ENCODE measurements around the gene BRSK2. TPM values are rescaled to one million over a fixed set of nuclear protein-coding genes. Genes with fewer than 3 reads are reported as not detected.

Gene BRSK2
- total and polyA plus RNA-seq, 4 donors = 14.1 to 106 (median 56.8) TPM

DNA sequence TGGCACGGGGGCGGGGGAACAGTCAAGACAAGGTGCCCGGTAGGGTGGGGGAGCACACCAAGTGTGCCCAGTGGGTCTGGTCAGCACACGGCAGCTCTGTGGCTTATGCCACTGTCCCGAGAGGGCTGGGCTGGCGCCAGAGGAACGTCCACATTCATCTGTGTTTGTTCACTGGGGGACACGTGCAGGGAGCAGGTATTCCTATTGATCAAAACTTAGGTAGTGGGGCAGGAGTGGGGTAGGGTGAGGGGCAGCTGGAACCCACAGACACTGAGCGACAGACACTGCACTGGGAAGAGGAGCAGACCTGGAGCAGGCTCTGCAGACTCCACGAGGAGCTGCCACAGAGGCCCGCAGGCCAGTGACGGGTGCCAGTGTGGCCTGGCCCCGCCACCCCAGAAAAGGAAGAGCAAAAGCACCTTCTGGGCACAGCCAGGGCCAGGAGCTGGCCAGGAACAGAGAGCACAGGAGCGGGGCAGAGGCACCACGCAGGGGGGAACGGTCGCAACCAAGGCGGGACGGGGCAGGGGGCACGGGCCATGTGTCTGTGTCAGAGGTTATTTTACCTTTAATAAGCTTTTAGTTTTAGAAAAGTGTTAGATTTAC lies 98.9 kb downstream of the BRSK2 start:
- Histone ChIP-seq H3K4me3 (ENCODE audit: low read depth, low read length) (no peak overlapping the region), H3K36me3 (ENCODE audit: control insufficient read depth, insufficient read depth, low read length) (peaks cover 40% of the 10 kb centered on the region), H3K27me3 (ENCODE audit: control insufficient read depth, insufficient read depth, low read length) (no peaks in the 10 kb centered on the region), H3K27ac (ENCODE audit: low read depth, low read length) (no peak overlapping the region), H3K9me3 (ENCODE audit: control insufficient read depth, insufficient read depth, low read length) (no peaks in the 10 kb centered on the region), H3K4me1 (ENCODE audit: control insufficient read depth, insufficient read depth, low read length) (peaks cover 60% of the 10 kb centered on the region)
- 89% methylated on average over 14 of the region's 20 CpGs for WGBS (ENCODE audit: insufficient coverage)
- DNase-seq (ENCODE audit: low read depth in 4 of 6, low spot score in 6 of 6) = no peak

DNA sequence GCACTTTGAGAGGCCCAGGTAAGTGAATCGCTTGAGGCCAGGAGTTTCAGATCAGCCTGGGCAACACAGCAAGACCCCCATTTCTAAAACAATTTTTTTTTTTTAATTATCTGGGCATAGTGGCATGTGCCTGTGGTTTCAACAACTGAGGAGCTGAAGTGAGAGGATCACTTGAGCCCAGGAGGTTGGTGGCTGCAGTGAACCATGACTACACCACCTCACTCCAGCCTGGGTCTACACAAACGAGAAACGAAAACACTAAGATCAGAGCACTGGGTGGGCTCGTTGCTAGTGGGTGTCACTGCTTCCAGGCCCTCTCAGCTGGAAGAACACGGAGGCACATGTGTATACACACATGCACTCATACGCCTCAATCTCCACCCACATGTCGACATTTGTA lies 100.9 kb downstream of the BRSK2 start:
- Histone ChIP-seq H3K27ac (ENCODE audit: low read depth, low read length) (no peak overlapping the region), H3K4me1 (ENCODE audit: control insufficient read depth, insufficient read depth, low read length) (peaks cover 41% of the 10 kb centered on the region), H3K9me3 (ENCODE audit: control insufficient read depth, insufficient read depth, low read length) (peaks cover under 1% of the 10 kb centered on the region), H3K4me3 (ENCODE audit: low read depth, low read length) (no peak overlapping the region), H3K36me3 (ENCODE audit: control insufficient read depth, insufficient read depth, low read length) (peaks cover 22% of the 10 kb centered on the region), H3K27me3 (ENCODE audit: control insufficient read depth, insufficient read depth, low read length) (no peaks in the 10 kb centered on the region)
- WGBS (ENCODE audit: insufficient coverage) = 67% methylated on average over 6 of the region's 7 CpGs
- DNase-seq (ENCODE audit: low read depth in 4 of 6, low spot score in 6 of 6) = no peak

DNA sequence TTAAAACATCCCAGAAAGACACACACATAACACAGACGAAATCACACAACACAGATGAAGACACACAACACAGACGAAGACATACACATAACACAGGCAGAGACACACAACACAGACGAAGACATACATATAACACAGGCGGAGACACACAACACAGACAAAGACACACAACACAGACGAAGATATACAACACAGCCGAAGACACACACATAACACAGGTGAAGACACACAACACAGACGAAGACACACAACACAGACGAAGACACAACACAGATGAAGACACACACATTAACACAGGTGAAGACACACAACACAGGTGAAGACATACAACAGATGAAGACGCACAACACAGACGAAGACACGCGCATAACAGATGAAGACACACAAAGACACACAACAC lies 101.6 kb downstream of the BRSK2 start:
- H3K27ac ChIP-seq (ENCODE audit: low read depth, low read length) = no peak overlapping the region
- H3K36me3 ChIP-seq (ENCODE audit: control insufficient read depth, insufficient read depth, low read length) = peaks cover 15% of the 10 kb centered on the region
- H3K4me3 ChIP-seq (ENCODE audit: low read depth, low read length) = no peak overlapping the region
- H3K9me3 ChIP-seq (ENCODE audit: control insufficient read depth, insufficient read depth, low read length) = peaks cover 3% of the 10 kb centered on the region
- no peaks in the 10 kb centered on the region for H3K27me3 ChIP-seq (ENCODE audit: control insufficient read depth, insufficient read depth, low read length)
- no peak for DNase-seq (ENCODE audit: low read depth in 4 of 6, low spot score in 6 of 6)
- 92% methylated on average over 10 of the region's 12 CpGs for WGBS (ENCODE audit: insufficient coverage)
- peaks cover 33% of the 10 kb centered on the region for H3K4me1 ChIP-seq (ENCODE audit: control insufficient read depth, insufficient read depth, low read length)

DNA sequence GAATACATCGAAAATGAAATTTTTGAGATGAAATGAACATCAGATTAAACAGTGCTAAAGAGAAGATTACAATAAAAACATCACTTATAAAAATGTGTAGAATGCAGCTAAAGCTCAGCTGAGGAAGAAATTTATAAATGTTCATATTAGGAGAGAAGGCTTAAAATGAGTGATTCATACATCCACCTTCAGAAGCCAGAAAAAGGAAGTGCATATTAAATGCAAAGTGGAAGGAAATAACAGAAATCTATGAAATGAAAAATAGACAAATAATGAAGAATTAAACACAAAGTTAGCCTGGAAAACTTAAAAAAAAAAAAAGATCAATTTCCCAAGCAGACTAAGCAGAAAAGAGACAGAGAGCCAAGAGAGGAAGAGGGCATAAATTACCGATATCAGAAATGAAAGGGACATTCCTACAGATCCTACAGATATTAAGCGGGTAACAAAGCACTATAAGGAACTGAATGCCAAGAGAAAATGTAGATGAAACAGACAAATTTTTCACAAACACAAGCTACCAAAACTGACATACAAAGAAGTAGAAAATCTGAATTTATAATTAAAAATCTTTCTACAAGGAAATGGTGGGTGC lies 104.0 kb downstream of the BRSK2 start:
- Histone ChIP-seq H3K36me3 (ENCODE audit: control insufficient read depth, insufficient read depth, low read length) (peaks cover 2% of the 10 kb centered on the region), H3K27ac (ENCODE audit: low read depth, low read length) (no peak overlapping the region), H3K9me3 (ENCODE audit: control insufficient read depth, insufficient read depth, low read length) (peaks cover 3% of the 10 kb centered on the region), H3K4me1 (ENCODE audit: control insufficient read depth, insufficient read depth, low read length) (peaks cover 17% of the 10 kb centered on the region), H3K27me3 (ENCODE audit: control insufficient read depth, insufficient read depth, low read length) (no peaks in the 10 kb centered on the region), H3K4me3 (ENCODE audit: low read depth, low read length) (no peak overlapping the region)
- no CpG with 5 or more reads among the region's 3 CpGs for WGBS (ENCODE audit: insufficient coverage)
- DNase-seq (ENCODE audit: low read depth in 4 of 6, low spot score in 6 of 6) = no peak

DNA sequence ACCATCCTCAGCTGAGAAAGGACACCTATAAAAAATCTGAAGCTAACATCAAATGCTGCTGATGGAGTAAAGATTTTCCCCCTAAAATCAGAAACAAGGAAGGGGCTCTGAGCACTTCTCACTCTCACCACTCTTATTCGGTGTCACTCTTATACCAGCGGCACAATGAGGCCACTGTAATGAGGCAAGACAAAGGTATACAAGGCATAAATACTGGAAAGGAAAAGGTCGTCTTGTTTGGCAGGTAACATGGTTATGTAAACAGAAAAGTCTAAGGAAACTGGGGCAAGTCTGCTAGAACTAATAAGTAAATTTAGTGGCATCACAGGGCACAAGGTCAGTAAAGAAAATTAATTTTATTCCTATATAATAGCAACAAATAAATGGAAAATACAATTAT lies 104.9 kb downstream of the BRSK2 start:
- H3K4me3 ChIP-seq (ENCODE audit: low read depth, low read length) = no peak overlapping the region
- no CpG with 5 or more reads among the region's 3 CpGs for WGBS (ENCODE audit: insufficient coverage)
- H3K36me3 ChIP-seq (ENCODE audit: control insufficient read depth, insufficient read depth, low read length) = peaks cover 6% of the 10 kb centered on the region
- DNase-seq (ENCODE audit: low read depth in 4 of 6, low spot score in 6 of 6) = no peak
- no peak overlapping the region for H3K27ac ChIP-seq (ENCODE audit: low read depth, low read length)
- peaks cover 3% of the 10 kb centered on the region for H3K9me3 ChIP-seq (ENCODE audit: control insufficient read depth, insufficient read depth, low read length)
- peaks cover 8% of the 10 kb centered on the region for H3K4me1 ChIP-seq (ENCODE audit: control insufficient read depth, insufficient read depth, low read length)
- no peaks in the 10 kb centered on the region for H3K27me3 ChIP-seq (ENCODE audit: control insufficient read depth, insufficient read depth, low read length)

DNA sequence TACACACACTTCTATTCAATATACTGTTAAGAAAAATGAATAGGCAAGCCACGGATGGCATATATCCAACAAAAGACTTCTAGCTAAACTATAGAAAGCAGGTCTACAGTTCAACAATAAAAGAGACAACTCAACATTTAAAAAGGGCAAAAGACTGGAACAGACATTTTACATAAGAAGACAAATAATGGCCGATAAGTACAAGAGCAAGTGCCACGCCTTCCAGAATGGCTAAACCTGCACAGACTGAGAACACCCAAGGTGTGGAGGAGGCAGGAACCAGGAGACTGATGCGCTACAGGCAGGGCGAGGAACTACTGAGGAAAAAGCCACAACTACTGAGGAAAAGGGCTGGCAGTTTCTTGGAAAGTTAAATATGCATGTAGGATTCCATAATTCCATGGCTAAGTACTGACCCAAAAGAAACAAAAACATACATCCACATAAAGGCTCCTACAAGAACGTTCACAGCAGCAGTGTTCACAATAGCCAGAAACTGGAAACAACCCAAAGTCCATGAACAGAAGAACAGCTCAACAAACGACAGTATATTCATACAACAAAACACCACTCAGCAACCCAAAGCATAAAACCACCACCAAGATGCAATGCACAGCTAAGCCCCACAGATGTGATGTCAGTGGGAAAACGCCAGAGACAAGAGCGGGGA lies 106.5 kb downstream of the BRSK2 start:
- DNase-seq (ENCODE audit: low read depth in 4 of 6, low spot score in 6 of 6) = no peak
- WGBS (ENCODE audit: insufficient coverage) = 84% methylated on average over 4 of the region's 9 CpGs
- peaks cover 12% of the 10 kb centered on the region for H3K36me3 ChIP-seq (ENCODE audit: control insufficient read depth, insufficient read depth, low read length)
- H3K27me3 ChIP-seq (ENCODE audit: control insufficient read depth, insufficient read depth, low read length) = no peaks in the 10 kb centered on the region
- H3K27ac ChIP-seq (ENCODE audit: low read depth, low read length) = no peak overlapping the region
- peaks cover 3% of the 10 kb centered on the region for H3K9me3 ChIP-seq (ENCODE audit: control insufficient read depth, insufficient read depth, low read length)
- H3K4me3 ChIP-seq (ENCODE audit: low read depth, low read length) = no peak overlapping the region
- H3K4me1 ChIP-seq (ENCODE audit: control insufficient read depth, insufficient read depth, low read length) = peaks cover 14% of the 10 kb centered on the region

DNA sequence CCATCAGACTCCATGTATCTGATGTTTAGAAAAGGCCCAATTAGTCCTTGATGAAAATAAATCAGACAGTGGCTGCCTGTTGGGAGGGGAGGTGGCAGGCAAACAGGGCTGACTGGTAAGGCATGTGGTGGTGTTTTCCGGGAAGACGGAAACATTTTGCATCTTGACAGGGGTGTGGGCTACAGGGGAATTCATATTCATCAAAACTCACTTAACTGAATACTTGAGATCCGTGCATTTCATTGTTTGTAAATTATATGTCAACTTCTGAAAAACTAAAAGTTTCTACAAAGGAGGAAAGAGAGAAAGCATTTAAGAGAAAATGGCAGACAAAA lies 107.0 kb downstream of the BRSK2 start:
- DNase-seq (ENCODE audit: low read depth in 4 of 6, low spot score in 6 of 6) = no peak
- no peak overlapping the region for H3K4me3 ChIP-seq (ENCODE audit: low read depth, low read length)
- H3K9me3 ChIP-seq (ENCODE audit: control insufficient read depth, insufficient read depth, low read length) = peaks cover 3% of the 10 kb centered on the region
- H3K27me3 ChIP-seq (ENCODE audit: control insufficient read depth, insufficient read depth, low read length) = no peaks in the 10 kb centered on the region
- H3K27ac ChIP-seq (ENCODE audit: low read depth, low read length) = no peak overlapping the region
- WGBS (ENCODE audit: insufficient coverage) = no CpG with 5 or more reads among the region's 3 CpGs
- H3K4me1 ChIP-seq (ENCODE audit: control insufficient read depth, insufficient read depth, low read length) = peaks cover 19% of the 10 kb centered on the region
- peaks cover 17% of the 10 kb centered on the region for H3K36me3 ChIP-seq (ENCODE audit: control insufficient read depth, insufficient read depth, low read length)

DNA sequence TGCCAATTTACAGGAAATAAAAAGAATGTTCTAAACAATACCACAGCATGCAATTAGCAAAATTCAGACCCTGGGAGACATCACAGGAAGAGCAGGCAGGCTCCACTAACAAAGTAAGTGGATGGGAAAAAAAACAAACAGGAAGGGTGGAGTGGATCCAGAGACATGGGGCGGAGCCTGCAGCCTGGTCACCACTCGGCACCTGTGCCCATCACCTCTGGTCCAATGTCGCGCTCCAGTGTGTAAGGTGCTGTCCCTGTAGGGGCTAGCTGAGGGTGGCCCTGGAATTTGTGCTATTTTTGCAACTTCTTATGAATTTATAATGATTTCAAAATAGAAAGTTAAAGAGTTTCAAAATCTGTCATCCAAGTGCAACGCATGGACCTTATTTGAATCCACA lies 107.9 kb downstream of the BRSK2 start:
- H3K27ac ChIP-seq (ENCODE audit: low read depth, low read length) = no peak overlapping the region
- no peaks in the 10 kb centered on the region for H3K27me3 ChIP-seq (ENCODE audit: control insufficient read depth, insufficient read depth, low read length)
- H3K4me1 ChIP-seq (ENCODE audit: control insufficient read depth, insufficient read depth, low read length) = peaks cover 27% of the 10 kb centered on the region
- H3K36me3 ChIP-seq (ENCODE audit: control insufficient read depth, insufficient read depth, low read length) = peaks cover 21% of the 10 kb centered on the region
- peaks cover 3% of the 10 kb centered on the region for H3K9me3 ChIP-seq (ENCODE audit: control insufficient read depth, insufficient read depth, low read length)
- WGBS (ENCODE audit: insufficient coverage) = 93% methylated on average over 2 of the region's 5 CpGs
- DNase-seq (ENCODE audit: low read depth in 4 of 6, low spot score in 6 of 6) = no peak
- no peak overlapping the region for H3K4me3 ChIP-seq (ENCODE audit: low read depth, low read length)

DNA sequence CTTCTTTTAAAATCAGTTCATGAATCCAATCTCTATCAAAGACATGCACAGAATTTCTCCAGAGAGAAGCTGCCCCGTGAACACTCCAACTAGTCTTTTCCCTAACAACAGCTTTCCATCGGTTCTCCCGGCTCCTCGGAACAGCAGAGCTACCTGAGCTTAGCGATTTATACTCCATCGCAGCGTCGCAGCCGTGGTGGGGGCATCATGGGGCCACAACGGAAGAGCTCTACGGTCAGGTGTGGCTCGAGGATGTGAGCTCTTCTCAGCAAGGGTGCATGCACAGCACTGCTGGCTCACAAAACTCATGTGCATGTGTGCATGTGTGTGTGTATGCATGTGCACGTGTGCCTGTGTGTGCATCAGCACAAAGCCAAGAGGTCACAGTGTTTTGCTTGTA lies 108.5 kb downstream of the BRSK2 start:
- DNase-seq (ENCODE audit: low read depth in 4 of 6, low spot score in 6 of 6) = no peak
- no peak overlapping the region for H3K4me3 ChIP-seq (ENCODE audit: low read depth, low read length)
- H3K27ac ChIP-seq (ENCODE audit: low read depth, low read length) = no peak overlapping the region
- H3K27me3 ChIP-seq (ENCODE audit: control insufficient read depth, insufficient read depth, low read length) = no peaks in the 10 kb centered on the region
- peaks cover 26% of the 10 kb centered on the region for H3K36me3 ChIP-seq (ENCODE audit: control insufficient read depth, insufficient read depth, low read length)
- H3K9me3 ChIP-seq (ENCODE audit: control insufficient read depth, insufficient read depth, low read length) = peaks cover 3% of the 10 kb centered on the region
- H3K4me1 ChIP-seq (ENCODE audit: control insufficient read depth, insufficient read depth, low read length) = peaks cover 34% of the 10 kb centered on the region
- 97% methylated on average over 12 of the region's 13 CpGs for WGBS (ENCODE audit: insufficient coverage)
